Measurements from ENCODE around the gene FIGN.
A peak's percentile ranks its signal among the peaks of the same experiment; 100 is the strongest.

Gene FIGN

GRCh38 chr2:163659224-163659623 is 76.6 kb downstream of the FIGN start:
- no peak for DNase-seq

GRCh38 chr2:163658556-163658955 is 77.3 kb downstream of the FIGN start:
- no peak for DNase-seq

- DNase-seq: peak; percentile 3
Measured at GRCh38 chr2:163657281-163657656, 78.5 kb downstream of the FIGN start.

GRCh38 chr2:163656622-163657280 is 79.1 kb downstream of the FIGN start:
- no peak for DNase-seq

GRCh38 chr2:163655667-163656066 is 80.1 kb downstream of the FIGN start:
- no peak for DNase-seq

- DNase-seq: no peak
Measured at GRCh38 chr2:163652751-163653150, 83.1 kb downstream of the FIGN start.

- DNase-seq: no peak
Measured at GRCh38 chr2:163649080-163649479, 86.7 kb downstream of the FIGN start.

GRCh38 chr2:163647300-163647699 is 88.5 kb downstream of the FIGN start:
- no peak for DNase-seq

- no peak for DNase-seq
Measured at GRCh38 chr2:163646687-163647086, 89.1 kb downstream of the FIGN start.

GRCh38 chr2:163644238-163644637 is 91.6 kb downstream of the FIGN start:
- no peak for DNase-seq

- DNase-seq: no peak
Measured at GRCh38 chr2:163641986-163642385, 93.8 kb downstream of the FIGN start.

GRCh38 chr2:163640542-163641193 is 95.1 kb downstream of the FIGN start:
- DNase-seq: no peak

- DNase-seq: no peak
Measured at GRCh38 chr2:163637871-163638270, 97.9 kb downstream of the FIGN start.

GRCh38 chr2:163633291-163633690 is 102.5 kb downstream of the FIGN start:
- no peak for DNase-seq

GRCh38 chr2:163630836-163631235 is 105.0 kb downstream of the FIGN start:
- no peak for DNase-seq

GRCh38 chr2:163626639-163627109 is 109.1 kb downstream of the FIGN start:
- DNase-seq: no peak

GRCh38 chr2:163626208-163626607 is 109.6 kb downstream of the FIGN start:
- no peak for DNase-seq

GRCh38 chr2:163625632-163626031 is 110.2 kb downstream of the FIGN start:
- DNase-seq: no peak

- DNase-seq: no peak
Measured at GRCh38 chr2:163621445-163622004, 114.3 kb downstream of the FIGN start.

- DNase-seq: no peak
Measured at GRCh38 chr2:163617517-163617916, 118.3 kb downstream of the FIGN start.

- DNase-seq: no peak
Measured at GRCh38 chr2:163613266-163613731, 122.5 kb downstream of the FIGN start.

GRCh38 chr2:163612332-163612731 is 123.5 kb downstream of the FIGN start:
- DNase-seq: no peak

- no peak for DNase-seq
Measured at GRCh38 chr2:163611557-163611906, 124.3 kb downstream of the FIGN start.

- no peak for DNase-seq
Measured at GRCh38 chr2:163610817-163611556, 124.8 kb downstream of the FIGN start.

All from amniotic stem cell (primary cell).